GM19397 (cell line): ENCODE data around the gene KIF12.
"Not testable (repeated sequence)": the region's sequence is repeated elsewhere in the genome, so short reads cannot be mapped to it uniquely, and the experiment has no call there.

Source experiments
- ATAC-seq: cut with Tn5 transposase; IDR thresholded peaks from one replicate; pipeline ENCODE4 v1.9.1; 2021; ENCODE audit warnings: mild to moderate bottlenecking, moderate library complexity; ENCODE audit not compliant: unreplicated experiment

Gene KIF12

DNA sequence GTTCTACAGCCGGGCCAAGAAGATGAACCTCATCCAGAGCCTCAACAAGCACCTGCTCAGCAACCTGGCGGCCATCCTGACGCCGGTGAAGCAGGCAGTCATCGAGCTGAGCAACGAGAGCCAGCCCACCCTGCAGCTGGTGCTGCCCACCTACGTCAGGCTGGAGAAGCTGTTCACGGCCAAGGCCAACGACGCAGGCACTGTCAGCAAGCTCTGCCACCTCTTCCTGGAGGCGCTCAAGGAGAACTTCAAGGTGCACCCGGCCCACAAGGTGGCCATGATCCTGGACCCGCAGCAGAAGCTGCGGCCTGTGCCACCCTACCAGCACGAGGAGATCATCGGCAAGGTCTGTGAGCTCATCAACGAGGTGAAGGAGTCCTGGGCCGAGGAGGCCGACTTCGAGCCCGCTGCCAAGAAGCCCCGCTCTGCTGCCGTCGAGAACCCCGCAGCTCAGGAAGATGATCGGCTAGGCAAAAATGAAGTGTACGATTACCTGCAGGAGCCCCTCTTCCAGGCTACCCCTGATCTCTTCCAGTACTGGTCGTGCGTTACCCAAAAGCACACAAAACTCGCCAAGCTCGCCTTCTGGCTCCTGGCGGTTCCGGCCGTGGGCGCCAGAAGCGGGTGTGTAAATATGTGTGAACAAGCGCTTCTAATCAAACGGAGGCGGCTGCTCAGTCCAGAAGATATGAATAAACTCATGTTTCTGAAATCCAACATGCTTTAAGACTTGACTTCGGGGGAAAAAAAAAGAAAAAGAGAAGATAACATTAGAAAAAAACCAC, 49.5 kb downstream of the KIF12 start:
- no peak for ATAC-seq

DNA sequence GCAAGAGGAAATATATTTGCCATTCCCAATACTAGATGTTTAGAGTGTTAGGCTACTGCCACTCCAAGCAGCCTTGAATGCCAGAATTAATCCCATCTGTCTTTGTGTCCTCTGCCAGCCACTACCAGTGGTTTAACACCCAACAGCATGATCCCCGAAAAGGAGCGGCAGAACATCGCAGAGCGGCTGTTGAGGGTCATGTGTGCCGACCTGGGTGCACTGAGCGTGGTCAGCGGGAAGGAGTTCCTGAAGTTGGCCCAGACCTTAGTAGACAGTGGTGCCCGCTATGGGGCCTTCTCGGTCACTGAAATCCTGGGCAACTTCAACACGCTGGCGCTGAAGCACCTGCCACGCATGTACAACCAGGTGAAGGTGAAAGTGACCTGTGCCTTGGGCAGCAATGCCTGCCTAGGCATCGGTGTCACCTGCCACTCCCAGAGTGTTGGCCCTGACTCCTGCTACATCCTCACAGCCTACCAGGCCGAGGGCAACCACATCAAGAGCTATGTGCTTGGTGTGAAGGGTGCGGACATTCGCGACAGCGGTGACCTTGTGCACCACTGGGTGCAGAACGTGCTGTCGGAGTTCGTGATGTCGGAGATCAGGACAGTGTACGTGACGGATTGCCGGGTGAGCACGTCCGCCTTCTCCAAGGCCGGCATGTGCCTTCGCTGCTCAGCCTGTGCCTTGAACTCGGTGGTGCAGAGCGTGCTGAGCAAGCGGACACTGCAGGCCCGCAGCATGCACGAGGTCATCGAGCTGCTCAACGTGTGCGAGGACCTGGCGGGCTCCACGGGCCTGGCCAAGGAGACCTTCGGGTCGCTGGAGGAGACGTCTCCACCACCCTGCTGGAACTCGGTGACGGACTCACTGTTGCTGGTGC, 50.3 kb downstream of the KIF12 start:
- no peak for ATAC-seq

- ATAC-seq: no peak
Measured at GRCh38 chr9:114047717-114048116, 51.4 kb downstream of the KIF12 start.

DNA sequence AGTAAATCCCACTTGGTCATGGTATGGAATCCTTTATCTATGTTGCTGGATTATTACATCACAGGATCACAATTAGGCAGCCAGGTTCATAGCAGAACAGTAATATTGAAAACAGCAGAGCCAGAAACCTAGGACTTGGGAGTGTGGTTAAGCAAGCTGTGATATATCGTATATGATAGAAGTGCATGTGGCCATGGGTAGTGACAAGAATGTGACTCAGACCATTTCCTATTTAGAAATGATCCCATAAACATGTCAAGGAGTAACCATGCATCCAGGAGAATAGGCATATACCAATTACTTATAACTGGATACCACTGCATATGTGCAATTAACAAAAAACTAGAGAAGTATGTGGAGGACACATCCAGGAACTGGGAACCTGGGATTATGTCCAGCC, 52.2 kb downstream of the KIF12 start:
- ATAC-seq: no peak

GRCh38 chr9:114046237-114046755, 52.8 kb downstream of the KIF12 start:
- ATAC-seq: no peak

DNA sequence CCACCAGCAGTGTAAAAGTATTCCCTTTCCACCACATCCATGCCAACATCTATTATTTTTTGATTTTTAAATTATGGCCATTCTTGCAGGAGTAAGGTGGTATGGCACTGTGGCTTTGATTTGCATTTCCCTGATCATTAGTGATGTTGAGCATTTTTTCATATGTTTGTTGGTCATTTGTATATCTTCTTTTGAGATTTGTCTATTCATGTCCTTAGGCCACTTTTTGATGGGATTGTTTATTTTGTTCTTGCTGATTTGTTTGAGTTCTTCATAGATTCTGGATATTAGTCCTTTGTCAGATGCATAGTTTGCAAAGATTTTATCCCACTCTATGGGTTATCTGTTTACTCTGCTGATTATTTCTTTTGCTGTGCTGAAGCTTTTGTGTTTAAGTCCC, 55.4 kb downstream of the KIF12 start:
- ATAC-seq: not testable (repeated sequence)
